NCI-H2227 (cell line): ENCODE measurements around the gene SLC10A4.
"Not testable (repeated sequence)": the region's sequence is repeated elsewhere in the genome, so short reads cannot be mapped to it uniquely, and the experiment has no call there.

Experiments used
- DNase-seq: peaks from one replicate; lab custom pipeline; 2025; ENCODE audit not compliant: unreplicated experiment; lab: John Stamatoyannopoulos, UW

Gene SLC10A4

DNA sequence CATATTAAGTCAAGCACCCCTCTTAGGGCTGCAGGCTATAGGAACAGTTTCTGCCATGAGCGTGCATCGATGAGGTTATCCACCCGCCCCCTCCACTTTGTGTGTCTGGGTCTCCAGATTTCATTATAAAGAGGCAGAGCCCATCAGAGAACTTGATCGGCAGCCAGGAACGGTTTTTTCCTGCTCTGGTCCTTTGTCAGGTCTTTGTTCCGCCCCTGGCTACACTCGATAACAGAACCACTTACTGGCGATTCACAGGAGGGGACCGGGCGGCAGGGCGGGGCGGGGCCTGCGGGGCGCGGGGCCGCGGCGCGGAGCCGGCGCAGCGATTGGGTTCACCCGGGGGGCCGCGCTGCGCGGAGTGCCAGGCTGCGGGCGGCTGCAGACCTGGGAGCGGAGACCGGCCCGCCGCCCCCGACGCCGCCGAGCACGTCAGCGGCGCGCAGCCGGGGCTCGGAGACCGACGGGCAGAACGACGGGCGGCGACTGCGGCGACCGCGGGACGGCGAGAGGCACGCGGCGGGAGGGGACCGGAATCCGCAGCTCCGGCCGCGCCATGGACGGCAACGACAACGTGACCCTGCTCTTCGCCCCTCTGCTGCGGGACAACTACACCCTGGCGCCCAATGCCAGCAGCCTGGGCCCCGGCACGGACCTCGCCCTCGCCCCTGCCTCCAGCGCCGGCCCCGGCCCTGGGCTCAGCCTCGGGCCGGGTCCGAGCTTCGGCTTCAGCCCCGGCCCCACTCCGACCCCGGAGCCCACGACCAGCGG lies at the start of gene SLC10A4:
Gene SLC10A4, plus strand, starts transcription at position 338 of the 771 bp plus-strand sequence. Its CDS starts 219 bp downstream, at position 557.
- DNase-seq = peak; percentile 59

DNA sequence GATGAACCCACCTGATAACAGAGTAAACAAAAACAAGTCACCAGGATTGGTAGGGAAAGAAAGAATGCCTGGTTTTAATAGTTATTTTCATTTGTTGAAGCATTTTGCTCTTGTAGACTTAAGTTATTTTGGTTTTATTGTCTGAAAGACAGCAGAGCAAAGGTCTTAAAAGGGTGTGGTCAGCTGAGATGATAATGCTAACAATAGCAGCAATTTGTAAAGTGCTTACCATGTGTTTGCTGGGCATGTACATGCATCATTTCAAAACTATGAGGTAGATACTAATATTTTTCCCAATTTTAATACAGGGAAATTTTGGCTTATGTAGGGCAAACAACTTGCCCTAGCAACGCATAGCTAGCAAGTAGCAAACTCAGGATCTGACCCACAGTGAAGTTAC lies 46.8 kb upstream of the SLC10A4 start:
- DNase-seq = no peak

DNA sequence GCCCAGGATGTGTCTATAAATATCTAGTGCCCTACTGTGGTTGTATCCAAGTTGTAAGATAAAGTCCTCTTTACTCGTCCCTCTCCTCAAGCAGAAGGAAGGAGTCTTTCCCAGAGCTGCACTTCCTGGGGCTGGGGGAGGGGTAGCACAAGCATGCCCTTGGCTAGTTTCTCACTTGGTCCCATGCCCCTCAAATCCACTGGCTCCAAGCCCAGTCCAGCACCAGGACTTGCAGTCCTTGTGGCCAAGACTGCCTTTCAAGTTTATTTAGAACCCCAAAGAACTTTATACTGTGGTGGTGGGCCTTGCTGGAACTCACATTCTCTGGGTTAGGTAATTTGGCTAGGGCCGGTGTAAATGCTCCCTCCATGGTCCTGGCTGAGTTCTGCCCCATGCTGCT lies 43.2 kb upstream of the SLC10A4 start:
- no peak for DNase-seq

DNA sequence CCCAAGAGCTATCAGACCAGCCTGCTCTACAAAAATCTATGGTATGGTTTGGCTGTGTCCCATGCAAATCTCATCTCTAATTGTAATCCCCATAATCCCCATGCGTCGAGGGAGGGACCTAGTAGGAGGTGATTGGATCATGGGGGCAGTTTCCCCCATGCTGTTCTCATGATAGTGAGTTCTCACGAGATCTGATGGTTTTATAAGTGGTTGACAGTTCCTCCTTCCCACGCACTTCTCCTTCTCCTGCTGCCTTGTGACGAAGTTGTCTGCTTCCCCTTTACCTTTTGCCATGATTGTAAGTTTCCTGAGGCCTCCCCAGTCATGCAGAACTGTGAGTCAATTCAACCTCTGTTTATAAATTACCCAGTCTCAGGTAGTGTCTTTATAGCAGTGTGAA lies 42.2 kb upstream of the SLC10A4 start:
- not testable (repeated sequence) for DNase-seq

GRCh38 chr4:48445704-48446103 lies 37.4 kb upstream of the SLC10A4 start:
- DNase-seq = peak; percentile 31

DNA sequence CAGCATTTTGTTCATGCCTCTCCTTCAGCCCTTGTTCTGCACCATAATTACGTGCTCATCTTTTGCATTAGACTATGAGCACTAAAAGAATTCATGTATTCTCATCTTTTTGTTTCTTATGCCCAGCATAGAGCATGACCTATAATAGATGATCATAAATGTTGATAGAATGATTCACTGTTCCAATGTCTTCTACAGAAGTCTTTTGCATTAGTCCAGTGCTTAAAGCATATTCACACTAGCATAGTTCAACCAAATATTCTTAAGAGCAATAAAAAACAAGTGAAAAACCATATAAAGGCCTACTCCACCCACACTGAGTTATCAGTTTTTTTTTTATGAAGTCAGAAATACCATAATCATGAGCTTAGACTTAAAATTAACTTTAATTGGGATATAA lies 36.5 kb upstream of the SLC10A4 start:
- DNase-seq = no peak

GRCh38 chr4:48449151-48449550 lies 34.0 kb upstream of the SLC10A4 start:
- no peak for DNase-seq

- DNase-seq = no peak
Measured at GRCh38 chr4:48450740-48451139, 32.4 kb upstream of the SLC10A4 start.

GRCh38 chr4:48451656-48452055 lies 31.5 kb upstream of the SLC10A4 start:
- not testable (repeated sequence) for DNase-seq

DNA sequence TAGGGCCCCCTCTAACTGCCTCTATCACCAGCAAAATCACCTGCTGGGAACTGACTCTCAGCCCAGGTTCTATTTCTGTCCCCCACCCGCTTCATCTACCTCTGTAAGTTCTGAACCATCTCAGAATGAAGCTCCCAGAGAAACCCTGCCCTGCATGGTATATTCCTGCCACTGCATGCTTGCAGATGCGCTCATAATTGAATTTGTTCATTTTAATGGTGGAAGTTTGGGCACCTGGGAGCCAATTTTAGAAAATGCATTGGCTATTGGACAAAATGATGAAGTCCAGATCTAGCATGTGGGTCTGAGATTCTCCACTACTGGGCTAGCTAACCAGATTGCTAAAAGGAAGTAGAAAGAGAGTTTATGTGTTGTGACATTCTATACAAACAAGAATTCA lies 28.6 kb upstream of the SLC10A4 start:
- no peak for DNase-seq

DNA sequence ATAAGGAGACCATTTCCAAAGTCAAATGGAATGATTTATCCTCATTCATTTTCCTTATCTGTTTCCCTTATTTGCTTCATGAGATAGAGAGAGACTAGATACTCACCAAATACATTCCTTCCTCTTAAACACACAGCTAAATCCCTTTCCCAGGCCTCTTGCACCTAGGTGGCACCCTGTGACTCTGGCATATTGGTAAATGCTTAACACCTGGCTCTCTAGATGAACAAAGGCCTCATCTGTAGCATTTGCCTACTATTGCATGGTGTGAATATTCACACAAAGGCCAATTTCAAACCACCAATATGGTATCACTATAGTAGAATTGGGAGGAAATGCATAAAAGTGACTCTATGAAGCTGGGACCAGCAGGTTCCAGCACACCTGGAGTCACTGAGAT lies 22.1 kb upstream of the SLC10A4 start:
- no peak for DNase-seq

DNA sequence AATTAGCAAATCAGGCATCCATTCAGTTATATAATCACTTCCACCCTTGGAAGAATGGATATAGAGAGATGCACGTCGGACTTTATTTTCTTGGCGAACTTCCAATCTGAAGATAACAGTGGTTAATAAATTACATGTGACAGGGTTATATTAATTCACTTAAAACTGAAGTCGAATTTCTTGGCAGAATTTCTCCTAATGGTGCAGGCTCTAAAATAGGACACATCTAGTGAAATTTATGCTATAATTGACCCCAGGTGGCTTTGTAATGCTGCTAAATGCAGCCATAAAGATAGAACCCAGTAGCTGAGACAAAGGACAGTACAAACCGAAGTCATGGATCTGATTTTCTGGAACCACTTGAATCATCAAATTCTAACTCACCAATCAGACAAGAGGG lies 20.8 kb upstream of the SLC10A4 start:
- DNase-seq = peak; percentile 52

DNA sequence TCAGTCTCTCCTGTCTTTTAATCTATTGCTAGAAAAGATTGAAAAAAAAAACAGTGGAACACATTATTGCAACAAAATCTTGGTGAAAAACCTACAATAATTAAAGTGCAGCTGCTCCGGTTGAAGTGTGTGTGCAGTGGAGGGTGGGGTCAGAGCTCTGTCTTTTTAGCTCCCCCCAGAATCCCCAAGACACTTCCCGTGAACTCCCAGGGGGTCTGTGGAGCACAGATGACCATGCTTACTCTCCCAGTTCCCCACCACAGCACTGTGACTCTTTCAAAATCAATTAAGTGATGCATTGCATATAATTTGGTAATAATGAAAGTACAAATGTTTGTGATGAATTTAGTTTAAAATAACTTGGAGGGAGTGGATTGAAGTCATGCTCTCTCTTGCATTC lies 15.7 kb upstream of the SLC10A4 start:
- no peak for DNase-seq

GRCh38 chr4:48467891-48468290 lies 15.3 kb upstream of the SLC10A4 start:
- no peak for DNase-seq

GRCh38 chr4:48470137-48470536 lies 13.0 kb upstream of the SLC10A4 start:
- DNase-seq = no peak

DNA sequence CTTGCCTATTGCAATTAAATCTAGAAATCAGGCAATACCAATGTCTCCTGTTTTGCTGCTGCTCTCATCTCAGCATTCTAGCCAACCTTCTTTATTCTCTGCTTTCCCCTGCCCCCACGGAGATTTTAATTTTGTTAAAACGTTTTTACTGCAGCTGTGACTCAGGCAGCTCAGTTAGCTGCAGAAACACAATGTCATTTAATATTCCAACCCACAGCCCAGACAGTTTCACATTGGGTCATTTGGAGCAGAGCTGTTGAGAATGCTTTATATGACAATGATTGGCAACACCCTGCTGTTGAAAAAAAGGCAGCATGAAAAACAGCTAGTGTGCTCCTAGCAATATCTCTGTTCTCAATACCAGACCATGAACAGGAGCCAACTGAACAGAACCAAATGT lies 12.6 kb upstream of the SLC10A4 start:
- DNase-seq = peak; percentile 40

DNA sequence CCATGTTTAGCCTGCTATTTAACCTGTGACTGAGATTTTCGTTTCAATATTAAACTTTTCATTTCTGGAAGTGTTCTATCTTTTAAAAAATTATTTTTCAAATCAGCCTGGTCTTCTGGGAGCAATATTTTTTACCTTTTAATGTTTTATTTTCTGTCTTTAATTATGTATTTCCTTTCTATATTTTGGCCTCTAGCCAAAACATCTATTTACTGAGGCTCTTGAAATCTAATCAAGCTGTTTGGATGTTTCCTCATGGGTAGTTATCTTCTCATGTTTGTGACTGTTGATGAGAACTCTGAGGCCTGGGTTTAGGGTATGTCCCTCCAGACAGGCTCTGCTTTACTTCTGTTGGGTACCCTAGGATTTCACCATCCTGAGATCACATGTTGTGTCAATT lies 10.3 kb upstream of the SLC10A4 start:
- DNase-seq = no peak

DNA sequence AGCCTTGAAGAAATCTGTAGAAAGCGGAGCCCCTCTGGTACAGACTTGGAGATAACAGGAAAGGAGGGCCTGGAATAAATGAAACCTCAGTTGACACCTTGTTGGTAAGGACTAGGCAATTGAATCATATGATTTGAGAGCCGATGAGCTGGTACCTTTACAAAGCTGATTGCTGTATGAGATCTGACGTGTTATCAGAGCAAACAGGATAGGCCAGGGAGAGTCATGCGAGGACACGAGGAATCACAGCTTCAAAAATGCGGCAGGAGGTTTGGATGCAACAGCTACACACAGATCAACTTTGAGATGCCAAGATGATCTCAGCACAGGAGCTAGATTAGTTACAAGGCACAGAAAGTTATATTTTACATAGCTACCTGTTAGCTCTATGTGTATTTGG lies 7.4 kb upstream of the SLC10A4 start:
- DNase-seq = no peak

DNA sequence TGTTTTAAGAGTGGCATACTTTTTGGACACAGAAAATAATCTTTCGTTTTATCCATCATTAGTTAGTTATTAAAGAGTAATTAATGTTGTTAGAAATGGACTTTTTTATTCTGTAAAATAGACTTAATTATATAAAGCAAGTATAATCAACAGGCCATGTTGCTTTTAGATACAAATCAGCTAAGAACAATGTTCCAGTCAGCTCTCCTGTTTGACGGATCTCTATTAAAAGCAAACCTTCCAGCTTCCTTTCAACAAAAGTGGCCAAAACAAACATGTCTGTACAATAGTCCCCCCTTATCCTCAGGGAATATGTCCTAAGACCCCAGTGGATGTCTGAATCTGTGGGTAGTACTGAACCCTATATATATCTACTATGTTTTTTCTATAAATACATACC lies 4.9 kb upstream of the SLC10A4 start:
- no peak for DNase-seq

- no peak for DNase-seq
Measured at GRCh38 chr4:48481581-48481980, 1.6 kb upstream of the SLC10A4 start.

DNA sequence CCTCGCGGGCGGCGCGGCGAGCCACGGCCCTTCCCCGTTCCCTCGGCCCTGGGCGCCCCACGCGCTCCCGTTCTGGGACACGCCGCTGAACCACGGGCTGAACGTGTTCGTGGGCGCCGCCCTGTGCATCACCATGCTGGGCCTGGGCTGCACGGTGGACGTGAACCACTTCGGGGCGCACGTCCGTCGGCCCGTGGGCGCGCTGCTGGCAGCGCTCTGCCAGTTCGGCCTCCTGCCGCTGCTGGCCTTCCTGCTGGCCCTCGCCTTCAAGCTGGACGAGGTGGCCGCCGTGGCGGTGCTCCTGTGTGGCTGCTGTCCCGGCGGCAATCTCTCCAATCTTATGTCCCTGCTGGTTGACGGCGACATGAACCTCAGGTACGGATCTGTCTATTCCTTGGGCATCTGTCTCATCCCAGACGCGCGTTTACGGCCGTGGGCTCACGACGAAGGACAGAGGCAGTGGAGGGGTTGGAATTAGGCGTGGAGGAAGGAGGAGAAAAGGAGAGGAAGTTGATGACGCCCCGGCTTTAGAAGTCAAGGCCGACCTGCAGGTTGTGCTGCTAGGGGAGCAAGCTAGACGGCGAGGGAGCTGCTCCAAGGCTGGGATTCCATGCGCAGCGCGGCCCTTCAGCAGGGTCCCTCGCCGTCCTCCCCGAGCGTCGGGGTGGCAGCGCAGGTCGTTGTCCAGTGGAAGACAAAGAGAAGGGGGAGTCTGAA lies 792 bp downstream of the SLC10A4 start:
- peak; percentile 14 for DNase-seq

GRCh38 chr4:48484494-48485168 lies 1.5 kb downstream of the SLC10A4 start:
- DNase-seq = no peak
